ENCODE results near the gene GLI3. TPM values are rescaled to one million over a fixed set of nuclear protein-coding genes. Genes with fewer than 3 reads are reported as not detected.

GLI3 gene
- total and polyA plus RNA-seq, 12 donors = 1.1 to 18.0 (median 4.6) TPM

DNA sequence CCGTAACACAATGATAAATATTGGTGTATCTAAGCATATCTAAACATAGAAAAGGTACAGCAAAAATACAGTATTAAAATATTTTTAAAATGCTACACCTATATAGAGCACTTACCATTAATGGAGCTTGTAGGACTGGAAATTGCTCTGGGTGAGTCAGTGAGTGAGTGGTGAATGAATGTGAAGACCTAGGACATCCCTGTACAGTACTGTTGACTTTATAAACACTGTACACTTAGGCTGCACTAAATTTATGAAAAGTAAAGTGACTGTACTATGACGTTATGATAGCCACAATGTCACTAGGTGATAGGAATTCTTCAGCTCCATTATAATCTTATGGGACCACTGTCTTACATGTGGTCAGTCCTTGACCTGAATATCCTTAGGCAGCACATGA, 147.0 kb downstream of the GLI3 start:
- Histone ChIP-seq H3K4me1 (replicated peaks in 1 of 2) (no peaks in the 10 kb centered on the region), H3K4me3 (no peak overlapping the region), H3K9me3 (replicated peaks in 1 of 3) (no peaks in the 10 kb centered on the region), H3K27me3 (no peaks in the 10 kb centered on the region), H3K27ac (no peak overlapping the region), H3K36me3 (replicated peaks in 1 of 2) (no peaks in the 10 kb centered on the region)
- TF ChIP-seq POLR2A (IDR thresholded peaks at IDR 0.05) = no peak
- TF ChIP-seq, protein P1, sequence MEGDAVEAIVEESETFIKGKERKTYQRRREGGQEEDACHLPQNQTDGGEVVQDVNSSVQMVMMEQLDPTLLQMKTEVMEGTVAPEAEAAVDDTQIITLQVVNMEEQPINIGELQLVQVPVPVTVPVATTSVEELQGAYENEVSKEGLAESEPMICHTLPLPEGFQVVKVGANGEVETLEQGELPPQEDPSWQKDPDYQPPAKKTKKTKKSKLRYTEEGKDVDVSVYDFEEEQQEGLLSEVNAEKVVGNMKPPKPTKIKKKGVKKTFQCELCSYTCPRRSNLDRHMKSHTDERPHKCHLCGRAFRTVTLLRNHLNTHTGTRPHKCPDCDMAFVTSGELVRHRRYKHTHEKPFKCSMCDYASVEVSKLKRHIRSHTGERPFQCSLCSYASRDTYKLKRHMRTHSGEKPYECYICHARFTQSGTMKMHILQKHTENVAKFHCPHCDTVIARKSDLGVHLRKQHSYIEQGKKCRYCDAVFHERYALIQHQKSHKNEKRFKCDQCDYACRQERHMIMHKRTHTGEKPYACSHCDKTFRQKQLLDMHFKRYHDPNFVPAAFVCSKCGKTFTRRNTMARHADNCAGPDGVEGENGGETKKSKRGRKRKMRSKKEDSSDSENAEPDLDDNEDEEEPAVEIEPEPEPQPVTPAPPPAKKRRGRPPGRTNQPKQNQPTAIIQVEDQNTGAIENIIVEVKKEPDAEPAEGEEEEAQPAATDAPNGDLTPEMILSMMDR (IDR thresholded peaks at IDR 0.05) = no peak
- WGBS, 4 donors = 93 to 94% (median 94%) methylated on average over 2 of the region's 2 CpGs
- no peak for DNase-seq
- intact Hi-C loops (cut with DNase I) = no loop called here

DNA sequence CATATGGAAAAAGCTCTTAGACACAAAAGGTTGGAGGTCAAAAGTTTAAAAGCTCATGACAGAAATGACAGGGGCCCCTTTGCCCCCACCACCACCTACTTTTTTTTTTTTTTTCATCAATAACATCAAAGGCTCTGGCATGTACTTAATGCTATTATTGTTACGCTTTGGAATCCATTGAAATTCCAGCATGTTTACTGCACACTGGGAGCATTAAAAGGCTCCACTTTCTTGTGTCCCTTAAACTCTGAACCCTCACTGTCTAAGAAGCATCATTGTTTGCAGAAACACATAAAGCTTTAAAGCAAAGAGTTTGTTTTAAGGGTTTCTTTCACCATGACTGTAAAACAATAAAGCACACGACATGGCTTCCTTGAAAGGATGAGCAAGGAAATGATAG, 149.4 kb downstream of the GLI3 start:
- H3K4me1 ChIP-seq (replicated peaks in 1 of 2) = no peaks in the 10 kb centered on the region
- intact Hi-C loops (cut with DNase I) = no loop called here

DNA sequence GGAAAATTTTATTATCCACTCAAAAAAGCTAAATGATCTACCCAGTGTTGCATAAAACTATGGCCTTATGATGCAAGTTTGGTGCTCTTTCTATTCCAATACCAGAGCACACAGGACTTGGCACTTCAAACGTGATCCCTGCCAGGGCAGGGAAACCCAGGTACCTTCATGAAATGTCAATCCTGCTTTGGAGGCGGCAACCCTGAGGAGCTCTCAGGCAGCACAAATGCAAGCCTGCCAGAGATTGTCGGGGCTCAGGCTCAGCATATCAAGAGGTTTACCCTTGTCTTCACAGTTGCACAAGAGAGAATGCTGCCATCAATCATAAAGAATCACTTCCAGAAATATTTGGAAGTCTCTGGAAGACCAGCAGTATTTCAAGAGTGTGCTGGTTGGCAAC, 151.5 kb downstream of the GLI3 start:
- WGBS, 4 donors = 60 to 71% (median 65%) methylated on average over 3 of the region's 3 CpGs
- Histone ChIP-seq H3K27ac (no peak overlapping the region), H3K4me3 (no peak overlapping the region), H3K4me1 (replicated peaks in 1 of 2) (no peaks in the 10 kb centered on the region), H3K36me3 (replicated peaks in 1 of 2) (no peaks in the 10 kb centered on the region), H3K27me3 (no peaks in the 10 kb centered on the region), H3K9me3 (replicated peaks in 1 of 3) (no peaks in the 10 kb centered on the region)
- TF ChIP-seq, protein P1 (IDR thresholded peaks at IDR 0.05) = no peak
- TF ChIP-seq POLR2A (IDR thresholded peaks at IDR 0.05) = no peak
- intact Hi-C loops (cut with DNase I) = no loop called here
- DNase-seq = no peak

More for the DNA sequence above, 149.4 kb downstream of the GLI3 start:
- Histone ChIP-seq H3K27ac (no peak overlapping the region), H3K9me3 (replicated peaks in 1 of 3) (no peaks in the 10 kb centered on the region), H3K36me3 (replicated peaks in 1 of 2) (no peaks in the 10 kb centered on the region), H3K27me3 (no peaks in the 10 kb centered on the region), H3K4me3 (no peak overlapping the region)
- TF ChIP-seq, protein P1 (IDR thresholded peaks at IDR 0.05) = no peak
- TF ChIP-seq POLR2A (IDR thresholded peaks at IDR 0.05) = no peak
- 92 to 98% (median 96%) methylated on average over 2 of the region's 2 CpGs for WGBS, 4 donors
- no peak for DNase-seq

DNA sequence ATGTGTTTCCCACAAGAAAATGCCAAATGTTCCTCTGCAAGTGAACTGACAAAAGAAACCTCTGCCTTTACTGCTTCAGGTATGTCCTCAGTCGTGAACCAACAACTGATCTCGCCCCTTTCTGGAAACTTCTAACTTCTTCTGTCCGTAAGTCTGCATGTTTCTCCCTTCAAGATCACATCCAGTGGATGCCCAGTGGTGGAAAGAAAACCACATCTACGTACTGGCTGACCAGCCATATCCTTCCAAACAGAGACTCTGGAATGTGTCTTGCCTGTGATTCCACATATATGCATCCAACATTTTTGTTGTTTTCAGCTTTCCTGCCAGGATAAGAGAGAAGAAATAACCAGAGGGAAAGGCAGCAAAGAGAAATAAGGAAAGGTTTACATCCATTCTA, 152.7 kb downstream of the GLI3 start:
- Histone ChIP-seq H3K9me3 (replicated peaks in 1 of 3) (no peaks in the 10 kb centered on the region), H3K4me1 (replicated peaks in 1 of 2) (no peaks in the 10 kb centered on the region), H3K27me3 (no peaks in the 10 kb centered on the region), H3K36me3 (replicated peaks in 1 of 2) (no peaks in the 10 kb centered on the region), H3K27ac (no peak overlapping the region), H3K4me3 (no peak overlapping the region)
- no peak for TF ChIP-seq POLR2A (IDR thresholded peaks at IDR 0.05)
- TF ChIP-seq, protein P1 (IDR thresholded peaks at IDR 0.05) = no peak
- intact Hi-C loops (cut with DNase I) = no loop called here
- DNase-seq = no peak
- WGBS, 4 donors = 73 to 97% (median 95%) methylated on average over 4 of the region's 4 CpGs

All from adrenal gland (tissue), 12 donors.